Left cardiac atrium (tissue), 4 donors: ENCODE measurements around the gene FRMPD4. TPM values are rescaled to one million over a fixed set of nuclear protein-coding genes. Genes with fewer than 3 reads are reported as not detected.

ENCODE experiments used
- ATAC-seq, 2 donors: fragments of 200-7000 bp; cut with Tn5 transposase; one replicate each; pipeline ENCODE4 v1.9.1; 2020; ENCODE audit warnings: mild to moderate bottlenecking in 2 of 2, moderate library complexity in 2 of 2
- DNase-seq: peaks from one replicate; pipeline ENCODE4 v3.0.0-alpha.2; 2020
- intact Hi-C, 2 donors: fragments of 100-400 bp; cut with DNase I; formaldehyde crosslinking; loops; one replicate each; pipeline versions ENCODE4 v1.14.1 to v1.15.1; 2022 to 2023
- total RNA-seq, 2 donors: library from RNA; stranded (reverse); fragmentation: NEBNext Ultra II Directional; extraction: Animal tissue kit (Norgen Biotek cat#: 25700); gene quantifications; one replicate each; pipeline ENCODE4 v1.2.1, GENCODE V29; 2021
- donor health status: DM: no; HTN: yes; CAD: no.
- donor health status: DM: no; HTN: yes; CAD: no; lungs with severe emphysema.
- donor health status: DM: yes; HTN: yes; CAD: no.
- donor health status: Dilated cardiomyopathy.

FRMPD4 gene
- total RNA-seq, 2 donors from 2014 or later = 0.52 to 0.77 TPM

GRCh38 chrX:12570859-12571501 lies 432.7 kb downstream of the FRMPD4 start:
- DNase-seq (no peak), ATAC-seq (no peak)
- intact Hi-C loops = no loop called here

GRCh38 chrX:12579311-12579710 lies 441.0 kb downstream of the FRMPD4 start:
- ATAC-seq (no peak), DNase-seq (no peak)
- intact Hi-C loops = no loop called here

DNA sequence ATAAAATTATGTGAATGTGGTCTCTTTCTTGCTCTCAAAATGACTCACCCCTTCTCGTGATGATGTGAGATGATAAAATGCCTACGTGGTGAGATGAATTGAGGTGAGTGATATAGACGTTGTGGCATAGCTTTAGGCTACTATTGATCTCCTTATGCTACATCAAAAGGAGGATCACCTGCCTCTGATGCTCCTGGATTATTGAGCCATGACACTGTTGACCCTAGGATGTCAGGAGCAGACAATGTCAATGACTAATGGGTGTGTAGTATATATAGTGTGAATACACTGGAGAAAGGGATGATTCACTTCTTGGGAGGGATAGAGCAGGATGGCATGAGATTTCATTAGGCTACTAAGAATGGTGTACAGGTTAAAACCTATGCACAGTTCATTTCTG lies 442.3 kb downstream of the FRMPD4 start:
- intact Hi-C loops = no loop called here
- ATAC-seq (no peak), DNase-seq (no peak)

DNA sequence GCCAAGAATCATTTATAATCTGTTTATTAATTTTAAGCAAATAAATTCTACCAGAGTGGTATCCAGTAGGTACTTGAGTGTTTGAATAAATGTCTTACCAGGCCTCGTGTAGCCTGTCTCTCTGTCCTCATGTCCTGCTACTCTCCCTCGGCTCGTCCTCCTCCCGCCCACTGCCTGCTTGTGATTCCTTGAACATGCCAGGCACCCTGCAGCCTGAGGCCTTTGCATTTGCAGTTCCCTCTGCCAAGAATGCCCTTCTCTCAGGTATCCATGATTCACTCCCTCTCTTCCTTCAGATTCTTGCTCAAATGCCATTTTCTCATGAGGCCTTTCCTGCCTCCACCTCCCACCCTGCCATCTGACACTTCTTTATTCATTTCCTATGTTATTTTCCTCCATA lies 443.3 kb downstream of the FRMPD4 start:
- ATAC-seq (no peak), DNase-seq (no peak)
- intact Hi-C loops = no loop called here

GRCh38 chrX:12582649-12583048 lies 444.4 kb downstream of the FRMPD4 start:
- no peak for DNase-seq
- ATAC-seq = no peak
- intact Hi-C loops = no loop called here

DNA sequence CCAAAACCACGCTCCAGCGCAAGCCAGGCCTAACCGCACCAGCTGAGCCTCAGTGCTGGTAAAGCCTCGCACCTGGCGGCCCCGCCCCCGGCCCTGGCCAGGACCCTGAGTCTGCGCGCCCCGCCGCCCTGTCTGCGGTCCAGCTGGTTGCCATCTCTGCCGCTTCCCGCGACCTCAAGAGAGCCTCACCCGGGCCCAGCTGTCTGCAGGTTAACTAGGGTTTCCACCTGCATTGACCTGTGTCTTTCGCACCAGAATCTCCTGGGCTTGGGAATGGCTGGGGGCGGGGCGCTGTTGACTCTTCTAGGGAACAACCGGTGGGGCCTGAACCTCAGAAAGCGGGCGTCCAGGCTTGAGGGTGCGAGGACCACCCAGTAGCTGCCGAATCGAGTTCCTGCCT lies 445.3 kb downstream of the FRMPD4 start:
- DNase-seq (no peak), ATAC-seq (no peak)
- intact Hi-C loops = no loop called here

DNA sequence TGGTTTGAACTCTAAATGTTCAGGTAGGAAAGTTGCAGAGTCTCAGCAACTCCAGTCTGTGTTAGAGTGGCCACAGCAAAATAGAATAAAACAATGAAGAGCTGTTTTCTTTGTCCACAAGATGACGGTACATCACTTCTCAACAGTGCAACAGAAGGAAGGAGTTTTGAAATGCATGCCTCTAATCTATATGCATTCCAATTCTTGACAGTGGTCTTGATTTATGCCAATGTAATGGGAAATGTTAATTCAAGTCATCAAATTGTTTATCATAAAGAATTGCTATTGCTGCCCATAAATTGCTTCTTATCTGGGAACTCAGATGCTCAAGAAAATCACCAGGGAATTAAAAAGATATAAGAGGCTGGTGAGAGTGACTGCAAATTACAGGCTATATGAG lies 457.4 kb downstream of the FRMPD4 start:
- intact Hi-C loops = no loop called here
- ATAC-seq (no peak), DNase-seq (no peak)

- no peak for ATAC-seq
- intact Hi-C loops = no loop called here
Measured at GRCh38 chrX:12610079-12610478, 471.8 kb downstream of the FRMPD4 start.

DNA sequence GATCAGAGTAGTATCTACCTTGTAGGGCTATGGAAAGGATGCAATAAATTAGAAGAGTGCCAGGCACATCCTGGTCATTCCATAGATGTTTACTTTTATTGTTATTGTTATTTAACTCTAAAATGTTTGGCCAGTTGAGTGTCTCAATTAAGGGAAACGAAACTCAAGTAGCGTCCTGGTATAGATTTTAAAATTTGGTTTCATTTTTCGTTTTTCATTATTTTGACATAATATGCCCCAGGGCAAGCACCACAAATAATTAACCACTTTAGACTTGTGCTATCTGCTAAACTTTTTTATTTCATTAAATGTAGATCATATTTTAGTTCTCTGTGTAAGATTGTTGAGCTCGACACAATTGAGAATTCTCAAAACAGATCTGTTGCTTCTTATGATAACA lies 473.2 kb downstream of the FRMPD4 start:
- intact Hi-C loops = no loop called here
- DNase-seq = no peak
- ATAC-seq = no peak

More at GRCh38 chrX:12610079-12610478, 471.8 kb downstream of the FRMPD4 start:
- no peak for DNase-seq

- DNase-seq (no peak), ATAC-seq (no peak)
- intact Hi-C loops = no loop called here
Measured at GRCh38 chrX:12614266-12614665, 476.0 kb downstream of the FRMPD4 start.

DNA sequence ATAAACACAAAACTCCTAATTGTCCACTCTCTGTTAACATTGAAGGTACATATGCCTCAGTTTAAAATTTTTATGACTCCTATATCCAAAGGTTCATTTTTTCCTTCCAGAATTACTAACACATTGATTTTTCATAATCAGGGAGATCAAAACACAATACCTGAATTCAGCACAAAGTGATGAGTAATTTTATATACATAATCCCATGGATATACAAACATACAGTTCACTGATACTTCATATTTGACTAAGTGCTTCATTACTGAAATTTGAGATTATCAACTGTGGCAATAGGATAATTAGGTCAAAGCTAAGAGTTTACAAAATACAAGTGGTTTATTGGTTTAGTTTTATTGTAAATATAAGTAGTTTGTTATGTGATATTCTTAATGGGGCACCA lies 476.8 kb downstream of the FRMPD4 start:
- intact Hi-C loops = no loop called here
- DNase-seq = no peak
- ATAC-seq = no peak

DNA sequence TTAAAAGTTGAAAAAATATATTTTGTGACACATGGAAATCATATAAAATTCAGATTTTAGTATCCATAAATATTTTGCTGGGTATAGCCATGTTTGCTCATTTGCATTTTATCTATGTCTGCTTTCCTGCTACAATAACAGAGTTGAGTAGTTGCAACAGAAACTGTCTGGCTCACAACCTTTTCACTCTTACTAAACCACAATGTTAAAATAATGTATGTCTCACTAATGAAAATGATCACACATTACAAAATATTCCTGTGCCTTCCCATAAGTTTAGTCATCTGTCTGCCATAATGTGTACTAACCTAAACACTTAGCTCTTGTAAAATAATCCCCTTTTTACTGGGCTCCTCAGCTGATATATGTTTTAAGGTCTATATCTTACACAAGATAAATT lies 479.0 kb downstream of the FRMPD4 start:
- no peak for ATAC-seq
- no peak for DNase-seq
- intact Hi-C loops = no loop called here

- DNase-seq = no peak
- intact Hi-C loops = no loop called here
- no peak for ATAC-seq
Measured at GRCh38 chrX:12647230-12647629, 509.0 kb downstream of the FRMPD4 start.

DNA sequence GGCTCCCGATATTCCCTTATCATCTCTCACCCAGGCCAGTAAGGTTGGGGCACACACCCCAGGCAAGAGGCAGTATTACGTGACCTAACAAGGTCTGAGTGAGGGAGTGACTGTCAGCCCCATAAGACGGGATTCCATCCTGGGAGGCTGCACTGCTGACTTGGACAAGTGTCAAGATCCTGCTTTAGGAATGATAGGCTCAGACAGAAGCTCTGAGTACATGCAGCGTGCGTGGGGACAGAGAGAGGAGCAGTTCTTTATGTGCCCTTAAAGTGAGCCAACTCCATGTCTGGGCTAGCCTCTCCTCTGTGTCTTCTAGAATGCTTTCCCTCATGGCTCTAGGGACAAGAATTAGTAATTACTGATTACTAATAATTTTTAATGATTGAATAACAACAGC lies 510.7 kb downstream of the FRMPD4 start:
- ATAC-seq = peak in 1 of 2 donors; percentile 50
- DNase-seq = no peak
- intact Hi-C loops = no loop called here

- no peak for DNase-seq
- intact Hi-C loops = no loop called here
- no peak for ATAC-seq
Measured at GRCh38 chrX:12657433-12657832, 519.2 kb downstream of the FRMPD4 start.

- intact Hi-C loops = no loop called here
- ATAC-seq (no peak), DNase-seq (no peak)
Measured at GRCh38 chrX:12657881-12658280, 519.6 kb downstream of the FRMPD4 start.

DNA sequence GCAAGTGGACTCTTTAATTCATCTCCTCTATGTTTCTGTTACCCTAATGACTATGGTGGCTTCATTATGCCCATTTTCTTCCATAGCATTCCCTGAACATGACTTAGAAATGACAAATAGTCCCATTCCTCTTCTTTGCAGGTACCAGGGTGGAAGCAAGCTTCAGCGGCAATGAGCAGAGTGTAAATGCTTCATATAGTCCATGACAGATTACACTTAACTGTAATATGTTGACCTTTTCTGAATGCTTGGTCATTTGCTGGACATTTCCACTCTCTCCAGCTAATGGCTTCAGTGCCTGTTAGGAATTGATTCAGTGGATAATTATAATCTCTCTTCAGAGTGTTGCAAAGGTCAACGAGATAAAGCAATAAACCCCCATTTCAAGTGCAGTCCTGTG lies 523.2 kb downstream of the FRMPD4 start:
- no peak for DNase-seq
- no peak for ATAC-seq
- intact Hi-C loops = no loop called here

DNA sequence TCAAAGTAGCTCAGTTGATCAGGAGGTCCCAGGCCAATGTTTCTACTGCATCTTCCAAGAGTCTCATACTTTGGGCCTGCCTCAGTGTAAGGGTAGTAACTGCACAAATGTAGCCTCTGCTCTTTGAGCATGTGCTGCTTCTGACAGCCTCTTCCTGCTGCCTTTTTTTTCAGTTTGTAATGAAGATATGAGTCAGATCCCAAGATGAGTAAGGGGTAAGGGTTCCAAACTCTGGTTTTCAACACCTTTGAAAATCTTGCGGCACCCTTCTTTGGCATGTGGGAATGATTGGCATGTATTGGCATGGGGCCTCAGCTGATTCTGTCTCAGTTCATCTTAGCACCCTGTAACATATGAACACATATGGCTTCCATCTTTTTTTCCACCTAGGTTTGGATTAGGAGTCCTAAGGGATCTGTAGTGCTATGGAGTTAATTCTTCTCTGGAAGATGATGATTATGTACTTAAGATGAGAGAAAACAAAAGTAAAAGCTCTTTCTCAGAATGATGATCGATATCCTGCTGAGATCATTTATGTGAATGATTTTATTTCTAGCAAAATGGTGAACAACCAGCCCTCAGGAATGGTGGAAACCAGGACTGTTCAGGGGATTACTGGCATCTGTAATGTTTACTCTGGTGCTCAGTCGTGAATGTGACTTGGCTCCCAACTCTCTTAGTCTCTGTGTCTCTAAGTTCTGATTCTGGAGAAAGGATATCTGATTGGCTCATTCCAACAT lies 534.3 kb downstream of the FRMPD4 start:
- intact Hi-C loops = no loop called here
- ATAC-seq = no peak
- DNase-seq = no peak

- no peak for DNase-seq
- ATAC-seq = no peak
- intact Hi-C loops = no loop called here
Measured at GRCh38 chrX:12673487-12673886, 535.2 kb downstream of the FRMPD4 start.

GRCh38 chrX:12679522-12679921 lies 541.2 kb downstream of the FRMPD4 start:
- intact Hi-C loops = no loop called here

GRCh38 chrX:12681047-12681446 lies 542.8 kb downstream of the FRMPD4 start:
- intact Hi-C loops = no loop called here
- ATAC-seq = no peak
- no peak for DNase-seq

More at GRCh38 chrX:12679522-12679921, 541.2 kb downstream of the FRMPD4 start:
- DNase-seq = no peak
- no peak for ATAC-seq
